Dendritic cell treated with granulocyte-macrophage colony-stimulating factor and Interleukin-4, amounts not matched to agents 40 ng/mL and 50 ng/mL, for 4 days (primary cell): Measurements from ENCODE around the gene GPR12.

Experiments used
- H3K27ac Mint-ChIP-seq: one replicate; pipeline ENCODE4 v1.8.0; 2022; ENCODE audit warnings: mild to moderate bottlenecking, mixed read lengths
- H3K27me3 Mint-ChIP-seq: one replicate; pipeline ENCODE4 v1.8.0; 2022; ENCODE audit warnings: mild to moderate bottlenecking, mixed read lengths
- H3K36me3 Mint-ChIP-seq: one replicate; pipeline ENCODE4 v1.8.0; 2022; ENCODE audit warnings: low read depth, mixed read lengths
- H3K4me1 Mint-ChIP-seq: one replicate; pipeline ENCODE4 v1.8.0; 2022; ENCODE audit warnings: low read depth, mixed read lengths
- H3K4me3 Mint-ChIP-seq: one replicate; pipeline ENCODE4 v1.8.0; 2022; ENCODE audit warnings: mild to moderate bottlenecking, moderate library complexity, mixed read lengths
- H3K9me3 Mint-ChIP-seq: one replicate; pipeline ENCODE4 v1.8.0; 2022; ENCODE audit warnings: mixed read lengths
- intact Hi-C: fragments of 100-400 bp; cut with micrococcal nuclease; formaldehyde crosslinking; loops from one replicate; pipeline ENCODE4 v1.15.0; 2022

GPR12 gene

GRCh38 chr13:26759907-26760831, at the start of gene GPR12:
Gene GPR12 (minus strand): TSS chr13:26760786. CDS start chr13:26759827, 959 bp downstream.
- intact Hi-C loops = no loop called here
- H3K9me3 Mint-ChIP-seq = no peaks in the 10 kb centered on the region
- H3K27me3 Mint-ChIP-seq = peaks cover 46% of the 10 kb centered on the region
- peak within 1 kb of the TSS; percentile 72 for H3K4me3 Mint-ChIP-seq
- no peaks in the 10 kb centered on the region for H3K36me3 Mint-ChIP-seq
- peaks cover 8% of the 10 kb centered on the region for H3K4me1 Mint-ChIP-seq
- no peak within 1 kb of the TSS for H3K27ac Mint-ChIP-seq

- H3K36me3 Mint-ChIP-seq = no peaks in the 10 kb centered on the region
- H3K4me1 Mint-ChIP-seq = no peaks in the 10 kb centered on the region
- no peak overlapping the region for H3K27ac Mint-ChIP-seq
- no peak overlapping the region for H3K4me3 Mint-ChIP-seq
- no peaks in the 10 kb centered on the region for H3K9me3 Mint-ChIP-seq
- peaks cover 16% of the 10 kb centered on the region for H3K27me3 Mint-ChIP-seq
- intact Hi-C loops = no loop called here
These were observed 49.5 kb upstream of the GPR12 start for GRCh38 chr13:26810095-26810494.

GRCh38 chr13:26806891-26807290, 46.3 kb upstream of the GPR12 start:
- H3K4me3 Mint-ChIP-seq = no peak overlapping the region
- no peak overlapping the region for H3K27ac Mint-ChIP-seq
- peaks cover 20% of the 10 kb centered on the region for H3K27me3 Mint-ChIP-seq
- no peaks in the 10 kb centered on the region for H3K36me3 Mint-ChIP-seq
- no peaks in the 10 kb centered on the region for H3K4me1 Mint-ChIP-seq
- no peaks in the 10 kb centered on the region for H3K9me3 Mint-ChIP-seq
- intact Hi-C loops = no loop called here

- Mint-ChIP-seq H3K36me3 (no peaks in the 10 kb centered on the region), H3K9me3 (no peaks in the 10 kb centered on the region), H3K4me3 (no peak overlapping the region), H3K4me1 (peaks cover 10% of the 10 kb centered on the region), H3K27me3 (peaks cover 16% of the 10 kb centered on the region), H3K27ac (no peak overlapping the region)
- intact Hi-C loops = no loop called here
These were observed 27.4 kb upstream of the GPR12 start for GRCh38 chr13:26787961-26788360.

GRCh38 chr13:26786651-26787295, 26.2 kb upstream of the GPR12 start:
- Mint-ChIP-seq H3K27me3 (peaks cover 15% of the 10 kb centered on the region), H3K9me3 (no peaks in the 10 kb centered on the region), H3K27ac (no peak overlapping the region), H3K4me3 (no peak overlapping the region), H3K36me3 (no peaks in the 10 kb centered on the region), H3K4me1 (peaks cover 10% of the 10 kb centered on the region)
- intact Hi-C loops = no loop called here

- Mint-ChIP-seq H3K9me3 (no peaks in the 10 kb centered on the region), H3K36me3 (no peaks in the 10 kb centered on the region), H3K27me3 (peaks cover 15% of the 10 kb centered on the region), H3K4me3 (peak overlapping the region; percentile 55), H3K27ac (no peak overlapping the region), H3K4me1 (peaks cover 10% of the 10 kb centered on the region)
- intact Hi-C loops = no loop called here
These were observed 25.4 kb upstream of the GPR12 start for GRCh38 chr13:26785838-26786630.

GRCh38 chr13:26784704-26785639, 24.4 kb upstream of the GPR12 start:
- peak overlapping the region; percentile 55 for H3K4me3 Mint-ChIP-seq
- H3K36me3 Mint-ChIP-seq = no peaks in the 10 kb centered on the region
- H3K4me1 Mint-ChIP-seq = peaks cover 10% of the 10 kb centered on the region
- H3K9me3 Mint-ChIP-seq = no peaks in the 10 kb centered on the region
- H3K27ac Mint-ChIP-seq = no peak overlapping the region
- peaks cover 15% of the 10 kb centered on the region for H3K27me3 Mint-ChIP-seq
- intact Hi-C loops = no loop called here

- Mint-ChIP-seq H3K27me3 (peaks cover 6% of the 10 kb centered on the region), H3K36me3 (no peaks in the 10 kb centered on the region), H3K27ac (no peak overlapping the region), H3K4me3 (no peak overlapping the region), H3K9me3 (no peaks in the 10 kb centered on the region), H3K4me1 (peaks cover 5% of the 10 kb centered on the region)
- intact Hi-C loops = no loop called here
These were observed 19.8 kb upstream of the GPR12 start for GRCh38 chr13:26780411-26780810.

- H3K36me3 Mint-ChIP-seq = no peaks in the 10 kb centered on the region
- no peak overlapping the region for H3K27ac Mint-ChIP-seq
- no peaks in the 10 kb centered on the region for H3K4me1 Mint-ChIP-seq
- no peaks in the 10 kb centered on the region for H3K27me3 Mint-ChIP-seq
- no peaks in the 10 kb centered on the region for H3K9me3 Mint-ChIP-seq
- no peak overlapping the region for H3K4me3 Mint-ChIP-seq
- intact Hi-C loops = no loop called here
These were observed 18.7 kb upstream of the GPR12 start for GRCh38 chr13:26779321-26779720.

GRCh38 chr13:26772531-26772930, 11.9 kb upstream of the GPR12 start:
- Mint-ChIP-seq H3K4me1 (no peaks in the 10 kb centered on the region), H3K27me3 (no peaks in the 10 kb centered on the region), H3K9me3 (no peaks in the 10 kb centered on the region), H3K4me3 (no peak overlapping the region), H3K36me3 (no peaks in the 10 kb centered on the region), H3K27ac (no peak overlapping the region)
- intact Hi-C loops = no loop called here

- no peak overlapping the region for H3K27ac Mint-ChIP-seq
- H3K9me3 Mint-ChIP-seq = no peaks in the 10 kb centered on the region
- H3K36me3 Mint-ChIP-seq = no peaks in the 10 kb centered on the region
- H3K4me1 Mint-ChIP-seq = no peaks in the 10 kb centered on the region
- intact Hi-C loops = no loop called here
- H3K4me3 Mint-ChIP-seq = no peak overlapping the region
- no peaks in the 10 kb centered on the region for H3K27me3 Mint-ChIP-seq
These were observed 11.2 kb upstream of the GPR12 start for GRCh38 chr13:26771796-26772195.

- H3K27me3 Mint-ChIP-seq = peaks cover 46% of the 10 kb centered on the region
- no peaks in the 10 kb centered on the region for H3K36me3 Mint-ChIP-seq
- peaks cover 8% of the 10 kb centered on the region for H3K4me1 Mint-ChIP-seq
- no peak overlapping the region for H3K27ac Mint-ChIP-seq
- intact Hi-C loops = no loop called here
- no peaks in the 10 kb centered on the region for H3K9me3 Mint-ChIP-seq
- H3K4me3 Mint-ChIP-seq = no peak overlapping the region
These were observed 2.3 kb upstream of the GPR12 start for GRCh38 chr13:26762745-26763345.
